Measurements from ENCODE around the gene LCE3D.

The LCE3D gene

GRCh38 chr1:152543820-152544219, 36.5 kb downstream of the LCE3D start:
- TF ChIP-seq TCF12 (IDR thresholded peaks at IDR 0.05; ENCODE audit: low read depth) (no peak), MAX (IDR thresholded peaks at IDR 0.05) (no peak), CEBPB (IDR thresholded peaks at IDR 0.05) (no peak)

- TF ChIP-seq TEAD4 (IDR thresholded peaks at IDR 0.05) (no peak), USF1 (IDR thresholded peaks at IDR 0.05) (no peak), EGR1 (IDR thresholded peaks at IDR 0.05) (no peak), YY1 (IDR thresholded peaks at IDR 0.05; ENCODE audit: low read depth) (no peak), MAX (IDR thresholded peaks at IDR 0.05) (no peak), RAD21 (IDR thresholded peaks at IDR 0.05; ENCODE audit: low read depth) (no peak), FOXM1 (IDR thresholded peaks at IDR 0.05; ENCODE audit: borderline replicate concordance, low read depth) (no peak)
These were observed 40.4 kb downstream of the LCE3D start for GRCh38 chr1:152539901-152540300.

- TF ChIP-seq EGR1 (IDR thresholded peaks at IDR 0.05) (no peak), TAF1 (IDR thresholded peaks at IDR 0.05; ENCODE audit: low read depth) (no peak), USF1 (IDR thresholded peaks at IDR 0.05) (no peak), YY1 (IDR thresholded peaks at IDR 0.05; ENCODE audit: low read depth) (no peak), EP300 (IDR thresholded peaks at IDR 0.05; ENCODE audit: borderline replicate concordance) (no peak), RAD21 (IDR thresholded peaks at IDR 0.05; ENCODE audit: low read depth) (no peak), CEBPB (IDR thresholded peaks at IDR 0.05) (no peak), ZBTB7A (IDR thresholded peaks at IDR 0.05; ENCODE audit: low read depth) (no peak)
These were observed 42.8 kb downstream of the LCE3D start for GRCh38 chr1:152537496-152537895.

- no peak for TF ChIP-seq MAX (IDR thresholded peaks at IDR 0.05)
- TF ChIP-seq USF1 (IDR thresholded peaks at IDR 0.05), result no peak
- TF ChIP-seq ZBTB7A (IDR thresholded peaks at IDR 0.05; ENCODE audit: low read depth), result no peak
- no peak for TF ChIP-seq NFIC (IDR thresholded peaks at IDR 0.05)
- TF ChIP-seq FOXM1 (IDR thresholded peaks at IDR 0.05; ENCODE audit: borderline replicate concordance, low read depth), result no peak
- no peak for TF ChIP-seq EP300 (IDR thresholded peaks at IDR 0.05; ENCODE audit: borderline replicate concordance)
- TF ChIP-seq TAF1 (IDR thresholded peaks at IDR 0.05; ENCODE audit: low read depth), result no peak
- no peak for TF ChIP-seq YY1 (IDR thresholded peaks at IDR 0.05; ENCODE audit: low read depth)
- no peak for TF ChIP-seq EGR1 (IDR thresholded peaks at IDR 0.05)
- no peak for TF ChIP-seq CREB1 (IDR thresholded peaks at IDR 0.05; ENCODE audit: low read depth)
- no peak for TF ChIP-seq TCF12 (IDR thresholded peaks at IDR 0.05; ENCODE audit: low read depth)
- no peak for TF ChIP-seq TEAD4 (IDR thresholded peaks at IDR 0.05)
- no peak for TF ChIP-seq CEBPB (IDR thresholded peaks at IDR 0.05)
- no peak for TF ChIP-seq RAD21 (IDR thresholded peaks at IDR 0.05; ENCODE audit: low read depth)
- TF ChIP-seq REST (IDR thresholded peaks at IDR 0.05; ENCODE audit: low read depth), result no peak
These were observed 44.5 kb downstream of the LCE3D start for GRCh38 chr1:152535774-152536173.

GRCh38 chr1:152533327-152533938, 46.9 kb downstream of the LCE3D start:
- TF ChIP-seq RAD21 (IDR thresholded peaks at IDR 0.05; ENCODE audit: low read depth) (peak; percentile 58), EGR1 (IDR thresholded peaks at IDR 0.05) (no peak)

Measured in Ishikawa (cell line).